ENCODE measurements around the gene KLHL30.

The KLHL30 gene

DNA sequence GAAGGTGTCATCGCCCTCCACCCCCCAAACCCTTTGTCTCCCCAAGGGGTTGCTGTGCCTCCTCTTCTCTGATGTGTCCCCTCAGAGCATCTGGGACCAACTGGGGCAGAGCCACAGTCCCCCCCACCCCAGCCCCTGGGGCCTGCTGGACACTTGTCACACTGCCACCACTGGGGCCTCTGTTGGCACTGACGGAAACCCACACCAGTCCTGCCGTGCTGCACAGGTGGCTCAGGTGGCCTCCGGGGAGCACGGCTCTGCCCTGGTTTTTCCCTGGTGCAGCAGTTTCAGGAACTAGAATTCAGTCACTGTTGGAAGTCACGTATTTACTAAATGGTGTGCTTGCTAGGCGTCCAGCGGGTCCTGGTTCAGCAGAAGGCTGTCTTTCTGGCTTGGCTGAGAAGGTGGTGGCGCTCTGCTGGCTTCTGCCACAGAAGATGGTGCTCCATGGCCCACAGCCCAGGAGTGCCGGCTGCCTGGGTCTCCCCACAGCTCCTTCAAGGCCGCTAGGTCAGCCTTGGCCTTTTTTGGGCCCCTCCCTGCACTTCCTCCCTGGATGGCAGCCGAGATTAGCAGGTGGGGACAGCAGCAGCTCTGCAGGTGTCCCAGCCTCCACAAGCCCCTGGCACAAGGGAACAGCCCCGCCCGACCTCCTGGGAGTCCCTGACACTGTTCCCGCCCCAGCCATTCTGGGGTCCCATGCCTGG is 18.6 kb upstream of the KLHL30 start:
- no peak for DNase-seq (ENCODE audit: low read depth)

DNA sequence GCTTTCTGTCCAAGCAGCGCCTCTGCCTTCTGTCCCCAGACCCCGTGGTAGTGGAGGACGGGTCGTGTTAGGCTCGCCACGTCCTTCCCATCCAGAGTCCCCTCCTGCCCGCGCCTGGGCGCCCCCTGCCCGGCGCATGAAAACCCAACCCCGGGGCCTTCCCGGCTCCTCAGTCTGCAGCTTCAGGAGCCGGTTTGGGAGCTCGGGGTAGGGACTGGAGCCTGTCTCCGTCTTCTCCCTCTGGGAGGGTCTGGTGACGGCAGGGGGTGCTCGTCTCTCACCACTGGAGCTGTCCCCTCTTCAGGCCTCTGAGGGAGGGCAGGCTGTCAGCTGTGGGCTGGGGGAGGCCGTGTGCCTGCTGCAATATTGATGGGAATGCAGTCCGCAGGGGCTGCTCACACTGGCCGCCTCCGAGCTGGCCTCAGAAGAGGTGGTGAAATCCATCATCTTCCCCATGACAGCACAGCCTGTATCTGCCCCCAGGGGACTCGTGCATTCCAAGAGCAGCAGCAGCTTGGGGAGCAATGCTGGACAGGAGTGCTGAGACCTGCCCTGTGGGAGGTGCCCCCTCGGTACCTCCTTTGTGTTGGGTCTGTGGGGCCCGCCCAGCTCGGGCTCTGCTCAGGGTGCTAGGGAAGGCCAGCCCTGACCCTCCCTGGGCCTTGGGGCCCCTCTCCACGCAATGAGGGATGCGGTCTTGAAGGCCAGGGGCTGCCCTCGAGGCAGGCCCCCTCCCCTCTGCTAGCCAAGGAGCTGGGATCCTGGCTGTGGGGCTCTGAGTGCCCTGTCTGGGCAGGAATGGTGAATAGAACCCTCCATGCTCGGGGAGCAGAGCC is 17.8 kb upstream of the KLHL30 start:
- no peak for DNase-seq (ENCODE audit: low read depth)

DNA sequence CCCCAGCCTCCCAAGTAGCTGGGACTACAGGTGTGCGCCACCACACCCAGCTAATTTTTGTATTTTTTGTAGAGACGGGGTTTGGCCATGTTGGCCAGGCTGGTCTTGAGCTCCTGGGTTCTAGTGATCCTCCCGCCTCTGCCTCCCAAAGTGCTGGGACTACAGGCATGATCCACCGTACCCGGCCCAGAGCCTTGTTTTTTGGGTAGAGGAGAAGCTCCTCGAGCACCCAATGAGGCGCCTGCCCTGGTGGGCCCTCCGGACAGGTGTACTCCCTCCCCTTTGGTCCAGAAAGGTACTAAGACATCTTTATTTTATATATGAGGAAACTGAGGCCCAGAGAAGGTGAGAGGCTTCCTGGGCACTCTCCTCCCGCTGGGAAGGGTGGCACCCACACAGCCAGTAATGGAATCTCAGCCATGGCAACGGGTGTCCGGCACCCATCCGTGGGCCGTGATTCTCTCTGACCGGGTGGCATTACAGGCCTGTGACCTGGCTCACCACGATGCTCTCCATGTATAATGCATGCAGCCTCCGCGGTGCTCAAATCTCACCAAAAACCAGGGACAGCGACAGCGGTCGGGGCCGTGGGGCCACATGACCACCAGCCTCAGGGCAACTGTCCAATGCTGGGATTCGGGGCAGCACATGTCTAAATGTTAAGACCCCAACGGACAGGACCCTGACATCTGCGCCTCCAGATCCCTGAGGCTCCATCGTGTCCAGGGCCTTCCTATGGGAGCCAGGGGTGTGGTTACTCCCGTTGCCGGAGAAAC is 16.8 kb upstream of the KLHL30 start:
- DNase-seq (ENCODE audit: low read depth), result no peak

DNA sequence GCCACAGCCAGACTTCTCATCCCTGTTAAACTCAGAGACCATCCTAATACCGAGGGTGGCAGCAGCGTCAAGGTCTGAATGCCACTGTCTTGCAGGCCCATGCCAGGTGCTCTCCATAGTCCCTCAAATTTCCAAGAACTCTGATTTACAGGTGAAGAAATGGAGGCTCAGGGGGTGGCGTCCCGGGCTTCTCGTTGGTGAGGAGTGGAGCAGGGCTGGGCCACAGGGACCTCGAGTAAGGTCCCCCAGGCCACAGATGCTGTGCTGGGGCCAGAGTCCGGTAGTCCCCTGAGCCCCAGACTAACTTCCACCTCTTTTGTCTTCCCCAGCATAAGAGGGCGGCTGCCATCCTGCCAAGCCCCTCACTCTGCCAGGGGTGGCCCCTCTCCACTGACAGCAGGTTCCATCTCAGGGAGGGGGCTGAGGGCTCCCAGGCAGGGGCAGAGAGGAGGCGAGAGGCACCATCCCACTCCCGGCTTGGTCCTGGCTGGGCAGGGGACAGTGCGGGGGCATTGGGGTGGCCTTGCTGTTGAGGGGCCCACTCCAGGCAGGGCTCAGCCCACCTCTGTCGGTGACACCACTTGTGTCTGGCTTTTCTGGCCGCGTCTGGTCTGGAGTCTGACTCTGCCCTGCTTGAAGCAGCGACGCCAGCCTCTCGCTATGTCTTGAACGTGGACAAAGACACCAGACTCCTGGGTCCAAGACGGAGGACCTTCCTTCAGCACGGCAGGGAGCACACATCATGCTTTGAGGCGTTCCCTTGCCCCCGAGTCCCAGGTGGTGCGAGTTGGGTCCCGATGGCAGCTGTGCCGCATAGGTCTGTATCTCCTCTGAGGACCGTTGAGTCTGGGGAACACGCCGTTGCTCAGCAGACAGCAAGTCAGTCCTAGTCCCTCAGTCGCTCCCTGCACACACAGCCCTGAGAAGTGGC is 15.9 kb upstream of the KLHL30 start:
- no peak for DNase-seq (ENCODE audit: low read depth)

DNA sequence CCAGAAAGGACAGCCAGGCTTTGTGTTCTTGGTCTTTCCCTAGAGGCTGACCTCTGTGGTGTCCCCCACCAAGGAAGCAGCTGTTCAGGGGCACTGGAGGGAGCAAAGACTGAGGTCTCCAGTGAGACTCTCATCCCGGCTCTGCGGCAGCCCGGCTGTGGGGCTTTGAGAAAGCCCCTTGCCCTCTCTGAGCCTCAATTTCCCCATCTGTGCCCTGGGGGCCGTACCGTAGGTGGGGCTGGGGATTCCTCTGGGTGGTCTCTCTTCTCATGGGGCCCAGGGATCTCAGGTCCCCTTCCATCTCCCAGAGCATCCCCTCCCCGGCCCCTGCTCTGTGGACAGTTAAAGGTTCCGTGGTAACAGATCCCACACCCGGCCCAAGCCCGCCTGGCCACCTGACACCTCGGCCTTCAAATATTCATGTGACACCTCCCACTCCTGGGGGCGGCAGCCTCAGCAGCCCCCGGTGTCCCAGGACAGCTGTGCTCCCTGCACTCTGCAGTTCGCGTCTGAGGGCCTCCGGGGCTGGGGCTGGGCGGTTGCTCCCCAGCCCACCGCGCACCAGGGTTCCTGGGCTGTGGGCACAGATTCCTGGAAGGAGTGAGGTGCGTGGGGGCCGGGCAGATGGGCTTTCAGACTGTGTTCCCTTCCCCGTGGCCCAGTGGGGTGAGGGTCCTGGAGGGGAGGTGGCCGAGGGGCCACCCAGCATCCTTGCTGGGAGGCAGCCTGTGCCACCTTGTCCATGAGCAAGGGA is 15.1 kb upstream of the KLHL30 start:
- DNase-seq (ENCODE audit: low read depth), result no peak

DNA sequence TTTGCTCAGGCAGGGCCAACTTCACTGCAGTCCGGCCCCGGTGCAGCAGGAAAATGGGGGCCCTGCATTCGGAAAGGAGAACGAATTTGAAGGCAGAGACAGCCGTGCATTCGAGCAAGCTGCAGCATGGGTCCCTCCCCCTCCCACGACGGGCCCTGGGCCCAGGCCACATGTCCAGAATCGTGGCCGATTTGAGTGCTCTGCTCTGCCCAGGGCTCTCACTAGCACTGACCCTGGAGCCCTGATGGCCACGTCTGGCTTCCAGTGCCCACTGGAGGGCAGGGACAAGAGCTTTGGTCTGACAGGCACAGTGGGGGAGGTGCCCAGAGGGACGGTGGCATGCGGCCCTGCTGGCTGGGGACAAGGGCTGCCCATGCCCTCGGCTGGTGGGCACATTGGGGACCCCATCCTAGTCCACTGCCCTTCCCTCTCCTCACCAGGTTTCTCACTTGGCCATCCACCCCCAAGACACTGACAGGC is 14.4 kb upstream of the KLHL30 start:
- DNase-seq (ENCODE audit: low read depth), result no peak

DNA sequence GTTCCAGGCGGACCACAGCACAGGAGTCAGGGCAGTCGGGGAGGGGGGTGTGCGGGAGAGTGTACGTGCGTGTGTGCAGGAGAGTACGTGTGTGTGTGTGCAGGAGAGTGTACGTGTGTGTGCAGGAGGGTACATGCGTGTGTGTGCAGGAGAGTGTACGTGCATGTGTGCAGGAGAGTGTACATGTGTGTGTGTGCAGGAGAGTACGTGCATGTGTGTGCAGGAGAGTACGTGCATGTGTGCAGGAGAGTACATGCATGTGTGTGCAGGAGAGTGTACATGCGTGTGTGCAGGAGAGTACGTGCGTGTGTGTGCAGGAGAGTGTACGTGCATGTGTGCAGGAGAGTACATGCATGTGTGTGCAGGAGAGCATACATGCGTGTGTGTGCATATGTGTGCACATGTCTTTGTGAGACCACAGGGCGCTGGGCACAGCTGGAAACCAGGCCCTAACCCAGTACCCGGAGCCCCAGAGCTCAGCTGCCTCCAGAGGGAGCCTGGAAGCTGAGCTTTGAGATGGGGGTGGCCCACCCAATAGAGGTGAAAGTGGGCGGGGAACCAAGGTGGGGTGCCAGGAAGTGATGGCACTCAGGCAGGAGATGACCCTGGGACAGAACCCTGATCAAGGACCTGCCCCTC is 13.9 kb upstream of the KLHL30 start:
- DNase-seq (ENCODE audit: low read depth), result no peak

DNA sequence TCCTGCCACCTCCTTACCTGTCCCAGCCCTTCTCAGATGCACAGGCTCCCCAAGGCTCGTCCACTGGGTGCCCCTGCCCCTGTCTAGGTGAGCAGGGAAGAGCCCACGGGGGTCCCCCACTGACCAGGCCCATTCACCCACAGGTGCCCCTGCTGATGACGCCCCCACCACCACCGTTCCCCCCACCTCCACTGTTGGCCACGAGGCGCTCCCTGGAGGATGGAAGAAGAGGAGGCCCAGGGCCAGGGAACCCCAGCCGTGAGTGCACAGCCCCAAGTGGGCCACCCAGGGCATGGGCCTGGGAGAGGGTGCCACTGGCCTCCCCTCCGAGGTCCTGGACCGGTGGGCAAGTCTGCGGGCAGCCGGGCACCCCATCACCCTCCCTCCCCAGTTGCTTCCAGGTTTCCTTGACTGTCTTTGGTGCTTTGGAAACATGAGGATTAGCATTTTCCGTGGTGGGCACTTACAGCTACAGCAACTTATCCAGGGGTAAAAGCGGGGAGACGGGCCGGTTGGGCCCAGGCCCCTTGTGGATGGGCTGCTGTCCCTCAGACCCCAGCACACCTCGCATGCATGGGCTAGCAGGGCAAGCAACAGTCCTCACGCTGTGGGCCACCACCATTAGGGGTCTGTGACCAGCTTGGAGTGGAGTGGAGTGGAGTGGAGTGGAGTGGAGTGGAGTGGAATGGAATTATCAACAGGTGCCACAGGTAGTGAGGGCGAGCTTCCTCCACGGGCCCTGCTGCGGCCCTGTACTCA is 13.2 kb upstream of the KLHL30 start:
- no peak for DNase-seq (ENCODE audit: low read depth)

DNA sequence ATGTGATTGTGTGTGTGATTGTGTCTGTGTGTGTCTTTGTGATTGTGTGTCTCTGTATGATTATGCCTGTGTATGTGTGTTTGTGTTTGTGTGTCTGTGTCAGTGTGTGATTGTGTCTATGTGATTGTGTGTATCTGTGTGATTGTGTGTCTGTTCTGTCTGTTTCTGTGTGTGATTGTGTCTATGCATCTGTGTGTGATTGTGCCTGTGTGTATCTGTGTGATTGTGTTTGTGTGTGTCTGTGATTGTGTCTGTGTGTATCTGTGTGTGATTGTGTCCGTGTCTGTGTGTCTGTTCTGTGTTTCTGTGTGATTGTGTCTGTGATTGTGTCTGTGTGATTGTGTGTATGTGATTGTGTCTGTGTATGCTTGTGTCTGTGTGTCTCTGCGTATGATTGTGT is 12.1 kb upstream of the KLHL30 start:
- DNase-seq (ENCODE audit: low read depth), result no peak

DNA sequence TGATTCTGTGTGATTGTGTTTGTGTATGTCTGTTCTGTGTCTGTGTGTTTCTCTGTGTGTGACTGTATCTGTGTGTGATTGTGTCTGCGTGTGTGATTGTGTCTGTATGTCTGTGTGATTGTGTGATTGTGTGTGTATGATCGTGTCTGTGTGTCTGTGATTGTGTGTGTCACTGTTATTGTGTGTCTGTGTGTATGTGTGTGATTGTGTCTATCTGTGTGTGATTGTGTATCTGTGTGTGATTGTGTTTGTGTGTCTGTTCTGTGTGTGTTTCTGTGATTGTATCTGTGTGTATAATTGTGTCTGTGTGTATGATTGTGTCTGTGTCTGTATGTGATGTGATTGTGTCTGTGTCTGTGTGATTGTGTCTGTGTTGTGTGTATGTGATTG is 11.7 kb upstream of the KLHL30 start:
- no peak for DNase-seq (ENCODE audit: low read depth)

DNA sequence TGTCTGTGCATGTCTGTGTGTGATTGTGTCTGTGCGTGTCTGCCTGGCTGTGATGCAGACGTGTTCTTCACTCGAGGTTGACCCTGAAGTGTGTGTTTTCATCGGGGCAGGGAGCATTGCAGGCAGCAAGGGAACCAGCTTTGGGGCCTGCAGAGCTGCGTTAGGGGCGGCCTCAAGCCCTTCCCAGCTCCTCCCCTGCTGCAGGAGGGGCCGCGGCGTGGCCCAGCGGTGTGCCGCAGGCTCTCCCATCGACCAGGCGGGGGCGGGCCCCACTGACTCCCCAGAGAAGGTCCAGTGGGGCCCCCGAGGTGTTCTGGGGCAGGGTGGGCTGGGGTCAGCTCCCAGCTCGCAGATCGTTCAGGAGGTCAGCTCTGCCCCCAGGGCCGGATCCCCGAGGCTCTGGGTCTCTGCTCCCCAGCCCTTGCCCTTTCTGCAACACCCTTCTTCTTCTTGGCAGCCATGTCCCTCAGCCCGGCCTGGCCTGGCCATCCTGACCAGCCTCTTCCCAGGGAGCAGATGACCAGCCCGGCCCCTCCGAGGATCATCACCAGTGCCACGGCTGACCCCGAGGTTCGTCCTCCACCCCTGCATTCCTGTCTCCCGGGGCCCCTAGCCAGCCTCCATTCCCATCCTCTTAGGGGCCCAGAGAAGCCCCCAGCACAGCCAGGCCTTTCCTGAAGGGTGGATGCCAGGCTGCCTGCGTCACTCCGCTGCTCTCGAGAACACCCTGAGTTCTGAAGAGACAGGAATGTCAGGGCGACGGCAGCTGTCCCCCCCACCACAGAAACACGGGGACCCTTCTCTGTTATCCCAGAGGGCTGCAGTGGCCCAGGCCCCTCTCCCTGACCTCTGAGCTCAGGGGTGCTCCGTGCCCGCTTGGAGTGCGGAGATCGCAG is 11.1 kb upstream of the KLHL30 start:
- DNase-seq (ENCODE audit: low read depth), result no peak

DNA sequence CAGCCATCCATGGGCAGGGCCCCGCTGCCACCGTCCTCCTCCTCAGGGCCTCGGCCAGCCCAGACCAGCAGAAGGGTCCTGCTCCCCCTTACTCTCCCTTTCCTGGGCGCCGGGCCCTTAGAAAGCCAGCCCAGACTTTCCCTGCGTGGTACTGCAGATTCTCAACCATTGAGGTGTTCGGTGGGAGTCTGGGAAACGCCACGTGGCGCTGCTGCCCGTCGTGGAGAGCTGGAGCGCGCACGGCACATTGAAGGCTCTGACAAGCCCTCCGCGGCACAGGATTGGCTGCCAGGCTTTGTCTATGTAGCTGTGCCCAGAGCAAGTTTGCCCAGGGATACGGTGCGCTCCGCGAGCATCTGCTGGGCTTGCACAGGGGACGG is 10.4 kb upstream of the KLHL30 start:
- no peak for DNase-seq (ENCODE audit: low read depth)

DNA sequence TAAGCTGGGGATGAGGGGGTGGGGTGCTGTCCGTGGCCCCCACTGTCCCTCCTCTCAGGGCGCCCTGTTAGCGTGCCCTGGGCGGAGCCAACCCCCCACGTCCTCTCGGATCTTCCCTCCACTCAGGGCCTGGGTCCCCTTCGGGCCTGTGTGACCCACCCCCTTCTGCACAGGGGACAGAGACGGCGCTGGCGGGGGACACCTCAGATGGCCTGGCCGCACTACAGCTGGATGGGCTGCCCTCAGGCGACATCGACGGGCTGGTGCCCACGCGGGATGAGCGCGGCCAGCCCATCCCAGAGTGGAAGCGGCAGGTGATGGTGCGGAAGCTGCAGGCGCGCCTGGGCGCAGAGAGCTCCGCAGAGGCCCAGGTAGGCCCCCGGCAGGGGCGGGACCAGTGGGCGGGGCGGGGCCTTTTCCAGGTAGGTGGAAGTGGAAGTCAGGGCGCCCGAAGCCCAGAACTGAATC is 9.9 kb upstream of the KLHL30 start:
- DNase-seq (ENCODE audit: low read depth), result no peak

DNA sequence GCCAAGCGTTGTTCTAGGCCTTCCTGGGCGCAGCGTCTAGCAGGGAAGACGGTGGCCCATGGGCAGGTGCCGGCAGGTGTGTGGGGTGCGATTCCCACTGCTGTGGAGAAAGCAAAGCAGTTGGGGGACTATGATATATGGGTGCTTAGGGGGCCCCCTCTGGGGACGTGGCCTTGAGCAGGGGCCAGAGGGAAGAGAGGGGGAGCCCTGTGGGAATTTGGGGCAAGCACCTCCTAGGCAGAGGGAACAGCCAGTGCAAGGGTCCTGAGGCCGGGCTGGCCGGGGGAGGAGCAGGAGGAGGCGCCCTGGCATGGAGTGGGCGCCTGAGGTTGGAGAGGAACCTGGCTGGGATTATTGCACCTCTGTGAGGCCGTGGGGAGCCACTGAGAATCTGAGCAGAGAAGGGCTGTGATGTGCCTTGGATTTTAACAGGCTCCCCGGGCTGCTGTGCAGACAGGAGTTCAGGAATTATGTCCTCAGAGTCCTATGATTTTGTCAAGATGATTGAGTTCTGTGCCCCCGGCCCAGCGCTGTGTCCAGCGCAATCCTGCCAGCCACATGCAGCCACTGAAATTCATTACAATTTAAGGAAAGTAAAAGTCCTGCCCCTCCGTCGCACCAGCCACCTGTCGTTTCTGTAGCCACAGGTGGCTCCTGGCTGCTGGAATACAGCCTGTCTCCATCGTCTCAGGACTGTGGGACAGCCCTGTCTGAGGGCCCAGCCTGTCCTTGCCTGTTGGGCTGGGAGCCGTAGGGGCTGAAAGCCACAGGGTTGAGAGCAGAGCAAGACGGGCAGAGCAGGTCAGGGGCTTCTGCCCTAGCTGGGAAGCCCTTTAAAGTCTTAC is 9.1 kb upstream of the KLHL30 start:
- no peak for DNase-seq (ENCODE audit: low read depth)

DNA sequence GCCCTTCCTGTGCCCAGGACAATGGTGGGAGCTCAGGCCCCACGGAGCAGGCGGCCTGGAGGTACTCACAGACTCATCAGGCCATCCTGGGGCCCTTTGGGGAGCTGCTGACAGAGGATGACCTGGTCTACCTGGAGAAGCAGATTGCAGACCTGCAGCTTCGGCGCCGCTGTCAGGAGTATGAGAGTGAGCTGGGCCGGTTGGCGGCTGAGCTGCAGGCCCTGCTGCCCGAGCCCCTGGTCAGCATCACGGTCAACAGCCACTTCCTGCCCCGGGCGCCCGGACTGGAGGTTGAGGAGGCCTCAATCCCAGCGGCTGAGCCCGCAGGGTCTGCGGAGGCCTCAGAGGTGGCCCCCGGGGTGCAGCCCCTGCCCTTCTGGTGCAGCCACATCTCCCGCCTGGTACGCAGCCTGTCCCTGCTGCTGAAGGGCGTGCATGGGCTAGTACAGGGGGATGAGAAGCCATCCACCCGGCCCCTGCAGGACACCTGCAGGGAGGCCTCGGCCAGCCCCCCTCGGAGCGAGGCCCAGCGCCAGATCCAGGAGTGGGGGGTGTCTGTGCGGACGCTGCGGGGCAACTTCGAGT is 8.3 kb upstream of the KLHL30 start:
- DNase-seq (ENCODE audit: low read depth), result no peak

DNA sequence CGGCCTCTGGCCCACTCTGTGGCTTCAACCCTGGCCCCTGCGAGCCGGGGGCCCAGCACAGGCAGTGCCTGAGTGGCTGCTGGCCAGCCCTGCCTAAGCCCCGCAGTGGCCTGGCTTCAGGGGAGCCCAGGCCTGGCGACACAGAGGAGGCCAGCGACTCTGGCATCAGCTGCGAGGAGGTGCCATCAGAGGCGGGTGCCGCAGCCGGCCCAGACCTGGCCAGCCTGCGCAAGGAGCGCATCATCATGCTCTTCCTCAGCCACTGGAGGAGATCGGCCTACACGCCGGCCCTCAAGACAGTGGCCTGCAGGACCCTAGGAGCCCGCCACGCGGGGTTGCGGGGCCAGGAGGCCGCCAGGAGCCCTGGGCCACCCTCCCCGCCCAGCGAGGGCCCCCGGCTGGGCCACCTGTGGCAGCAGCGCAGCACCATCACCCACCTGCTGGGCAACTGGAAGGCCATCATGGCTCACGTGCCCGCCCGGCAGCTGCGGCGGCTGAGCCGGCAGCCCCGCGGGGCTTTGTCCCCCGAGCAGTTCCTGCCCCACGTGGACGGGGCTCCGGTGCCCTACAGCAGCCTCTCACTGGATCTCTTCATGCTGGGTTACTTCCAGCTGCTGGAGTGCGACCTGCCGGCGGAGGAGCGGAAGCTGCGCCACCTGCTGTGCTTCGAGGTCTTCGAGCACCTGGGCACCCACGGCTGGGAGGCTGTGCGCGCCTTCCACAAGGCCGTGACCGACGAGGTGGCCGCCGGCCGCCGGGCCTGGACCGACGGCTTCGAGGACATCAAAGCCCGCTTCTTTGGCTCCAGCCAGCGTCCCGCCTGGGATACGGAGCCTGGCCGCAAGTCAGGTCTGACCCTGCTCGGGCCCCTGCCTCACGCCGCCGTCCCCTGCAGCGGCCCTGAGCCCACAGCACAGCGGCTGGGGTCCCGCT is 7.5 kb upstream of the KLHL30 start:
- DNase-seq (ENCODE audit: low read depth), result no peak
